HFFc6 (cell line): ENCODE results near the gene PRKG1. TPM values are rescaled to one million over a fixed set of nuclear protein-coding genes. Genes with fewer than 3 reads are reported as not detected.

Experiments
- DNase-seq: peaks from one replicate; pipeline ENCODE4 v3.0.0-alpha.2; 2018
- H3K27ac Mint-ChIP-seq: 2 replicates; pipeline ENCODE4 v1.8.0; 2020; ENCODE audit warnings: mild to moderate bottlenecking, mixed read lengths
- H3K27me3 Mint-ChIP-seq: 2 replicates; pipeline ENCODE4 v1.8.0; 2021; ENCODE audit warnings: mild to moderate bottlenecking, moderate library complexity, mixed read lengths; ENCODE audit not compliant: insufficient read depth
- H3K36me3 Mint-ChIP-seq: 2 replicates; pipeline ENCODE4 v1.8.0; 2021; ENCODE audit warnings: low read depth, mixed read lengths
- H3K4me1 Mint-ChIP-seq: 2 replicates; pipeline ENCODE4 v1.8.0; 2020; ENCODE audit warnings: low read depth, mixed read lengths
- H3K4me3 Mint-ChIP-seq: 2 replicates; pipeline ENCODE4 v1.8.0; 2020; ENCODE audit warnings: mild to moderate bottlenecking, moderate library complexity, mixed read lengths
- H3K9me3 Mint-ChIP-seq: 2 replicates; pipeline ENCODE4 v1.8.0; 2020; ENCODE audit warnings: mild to moderate bottlenecking, mixed read lengths
- total RNA-seq, 6 experiments: library from RNA; stranded (reverse); fragmentation: NEBNext Ultra II Directional; extraction: Animal tissue kit (Norgen Biotek cat#: 25700); gene quantifications; 2 replicates in 1 of 6; 3 replicates in 5 of 6; pipeline ENCODE4 v1.2.3, GENCODE V29; 2021
- TF ChIP-seq, protein P1 (sequence below): fragments of 200-600 bp; sonication (generic); IDR thresholded peaks from 2 replicates; pipeline ENCODE4 v1.5.0; 2021; ENCODE audit warnings: antibody characterized with exemption, mild to moderate bottlenecking

PRKG1 gene
- total RNA-seq, 6 experiments from 2014 or later, result 9.3 to 10.1 (median 9.8) TPM

DNA sequence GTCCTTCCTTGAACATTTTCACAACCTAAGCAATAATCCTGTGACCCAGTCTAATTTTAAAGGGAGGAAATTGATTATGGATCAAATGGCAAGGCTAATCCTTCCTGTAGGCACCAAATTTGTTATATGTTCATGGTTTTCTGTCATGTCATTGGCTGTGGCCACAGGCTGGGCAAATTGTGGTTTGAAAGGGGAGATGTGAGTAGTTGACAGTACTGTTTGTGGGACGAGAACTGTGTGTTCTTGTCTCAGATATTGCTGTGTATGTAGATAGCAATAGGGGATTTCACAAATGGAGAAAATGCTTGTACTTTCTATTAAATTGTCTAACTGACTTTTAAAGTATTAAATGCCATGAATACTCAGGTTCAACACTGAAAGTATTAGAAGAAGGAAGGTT, 8.1 kb upstream of the PRKG1 start:
- H3K27me3 Mint-ChIP-seq, result no peaks in the 10 kb centered on the region
- peaks cover 7% of the 10 kb centered on the region; the same call in 1 of the 2 replicates for H3K4me1 Mint-ChIP-seq
- TF ChIP-seq, protein P1, sequence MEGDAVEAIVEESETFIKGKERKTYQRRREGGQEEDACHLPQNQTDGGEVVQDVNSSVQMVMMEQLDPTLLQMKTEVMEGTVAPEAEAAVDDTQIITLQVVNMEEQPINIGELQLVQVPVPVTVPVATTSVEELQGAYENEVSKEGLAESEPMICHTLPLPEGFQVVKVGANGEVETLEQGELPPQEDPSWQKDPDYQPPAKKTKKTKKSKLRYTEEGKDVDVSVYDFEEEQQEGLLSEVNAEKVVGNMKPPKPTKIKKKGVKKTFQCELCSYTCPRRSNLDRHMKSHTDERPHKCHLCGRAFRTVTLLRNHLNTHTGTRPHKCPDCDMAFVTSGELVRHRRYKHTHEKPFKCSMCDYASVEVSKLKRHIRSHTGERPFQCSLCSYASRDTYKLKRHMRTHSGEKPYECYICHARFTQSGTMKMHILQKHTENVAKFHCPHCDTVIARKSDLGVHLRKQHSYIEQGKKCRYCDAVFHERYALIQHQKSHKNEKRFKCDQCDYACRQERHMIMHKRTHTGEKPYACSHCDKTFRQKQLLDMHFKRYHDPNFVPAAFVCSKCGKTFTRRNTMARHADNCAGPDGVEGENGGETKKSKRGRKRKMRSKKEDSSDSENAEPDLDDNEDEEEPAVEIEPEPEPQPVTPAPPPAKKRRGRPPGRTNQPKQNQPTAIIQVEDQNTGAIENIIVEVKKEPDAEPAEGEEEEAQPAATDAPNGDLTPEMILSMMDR, result no peak

DNA sequence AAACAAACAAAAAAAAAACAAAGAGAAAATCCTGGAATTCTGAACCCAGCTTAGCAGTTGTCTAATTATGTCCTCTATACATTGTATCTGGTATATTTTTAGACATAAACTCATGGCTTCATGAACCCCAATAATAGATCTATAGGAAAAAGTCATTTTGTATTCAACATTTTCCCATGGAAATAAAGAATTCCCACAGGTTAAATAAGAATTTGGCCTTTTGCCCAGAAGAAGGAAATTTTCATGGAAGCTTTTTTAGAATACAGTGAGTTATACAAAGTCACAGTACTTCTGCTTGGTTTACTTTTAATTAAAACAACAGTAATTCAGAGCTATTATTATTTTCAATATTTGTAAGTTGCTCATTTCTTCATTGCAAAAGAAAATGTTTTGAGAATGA, 2.1 kb upstream of the PRKG1 start:
- Mint-ChIP-seq H3K27me3 (no peaks in the 10 kb centered on the region), H3K9me3 (no peaks in the 10 kb centered on the region), H3K27ac (no peak overlapping the region), H3K4me1 (peaks cover 33% of the 10 kb centered on the region), H3K4me3 (no peak overlapping the region), H3K36me3 (no peaks in the 10 kb centered on the region)
- DNase-seq, result no peak
- TF ChIP-seq, protein P1, result no peak

More for the DNA sequence above, 8.1 kb upstream of the PRKG1 start:
- no peak overlapping the region for H3K27ac Mint-ChIP-seq
- no peaks in the 10 kb centered on the region for H3K9me3 Mint-ChIP-seq
- no peak for DNase-seq
- H3K4me3 Mint-ChIP-seq, result no peak overlapping the region
- H3K36me3 Mint-ChIP-seq, result no peaks in the 10 kb centered on the region

DNA sequence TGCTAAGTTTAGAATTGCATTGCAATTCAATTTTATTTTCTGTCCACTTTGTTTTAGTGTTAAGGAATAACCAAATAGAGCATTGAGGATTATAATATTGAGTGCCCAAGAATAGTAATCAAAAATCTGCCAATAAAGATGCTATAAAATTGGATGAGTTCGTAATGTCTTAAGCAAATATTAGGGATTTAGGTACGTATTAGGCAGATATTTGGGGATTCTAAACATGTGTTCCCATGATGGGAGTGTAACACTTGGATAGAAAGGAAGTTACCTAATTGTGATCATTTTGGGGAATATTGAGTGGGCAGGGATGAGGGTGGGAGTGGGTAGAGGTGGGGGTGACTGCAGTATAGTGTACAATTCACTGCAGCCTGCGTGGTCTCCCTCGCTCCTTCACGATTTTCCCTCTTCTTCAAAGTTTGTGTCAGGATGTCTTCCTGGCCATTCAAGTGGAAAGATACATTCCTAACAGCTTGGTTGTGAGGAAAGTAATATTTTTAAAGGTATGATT, 1.3 kb upstream of the PRKG1 start:
- Mint-ChIP-seq H3K27ac (peak overlapping the region; percentile 74; the same call in 1 of the 2 replicates), H3K4me3 (peak overlapping the region; percentile 97), H3K27me3 (no peaks in the 10 kb centered on the region), H3K9me3 (no peaks in the 10 kb centered on the region), H3K36me3 (no peaks in the 10 kb centered on the region), H3K4me1 (peaks cover 38% of the 10 kb centered on the region)
- no peak for DNase-seq
- TF ChIP-seq, protein P1, result no peak

DNA sequence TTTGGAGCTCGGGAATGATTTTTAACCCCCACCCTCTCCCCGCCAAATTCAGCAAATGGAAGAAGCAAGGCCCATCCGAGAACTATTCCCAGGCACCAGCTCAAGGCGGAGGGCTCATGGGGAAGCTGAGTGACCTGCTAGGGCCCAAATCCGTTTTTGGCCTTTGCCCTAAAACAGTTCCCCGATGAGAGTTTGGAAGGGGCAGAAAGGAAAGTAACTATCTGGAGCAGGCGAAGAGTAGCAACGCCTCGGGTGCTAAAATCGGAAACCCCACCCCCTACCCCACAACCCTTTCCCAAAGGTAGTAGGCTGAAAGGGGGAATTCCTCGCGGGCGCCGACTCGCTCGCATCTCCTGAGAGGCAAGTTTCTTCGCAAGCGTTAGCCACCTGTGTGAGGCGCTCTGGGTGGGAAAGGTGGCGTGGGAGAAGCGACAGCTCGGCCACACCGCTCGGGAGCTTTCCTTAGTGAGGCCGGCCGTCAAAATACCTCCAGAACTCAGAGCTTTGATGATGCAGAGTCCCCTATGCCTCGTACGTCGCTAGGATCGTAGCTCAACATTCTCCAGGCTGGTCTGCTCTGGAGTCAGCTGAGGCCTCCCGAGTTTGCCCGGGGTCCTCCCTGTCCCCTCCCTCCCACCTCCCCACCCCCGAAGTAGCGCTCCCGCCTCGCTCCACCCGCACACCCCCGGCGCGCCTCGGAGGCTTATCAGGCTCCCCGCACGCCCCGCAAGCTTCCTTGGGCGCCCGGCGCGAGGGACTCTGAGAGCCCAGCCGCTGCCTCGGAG, 642 bp upstream of the PRKG1 start:
- Mint-ChIP-seq H3K4me1 (peaks cover 38% of the 10 kb centered on the region), H3K9me3 (no peaks in the 10 kb centered on the region), H3K36me3 (no peaks in the 10 kb centered on the region), H3K27me3 (no peaks in the 10 kb centered on the region), H3K4me3 (peak overlapping the region; percentile 97), H3K27ac (peak overlapping the region; percentile 74)
- no peak for DNase-seq
- TF ChIP-seq, protein P1, result no peak

DNA sequence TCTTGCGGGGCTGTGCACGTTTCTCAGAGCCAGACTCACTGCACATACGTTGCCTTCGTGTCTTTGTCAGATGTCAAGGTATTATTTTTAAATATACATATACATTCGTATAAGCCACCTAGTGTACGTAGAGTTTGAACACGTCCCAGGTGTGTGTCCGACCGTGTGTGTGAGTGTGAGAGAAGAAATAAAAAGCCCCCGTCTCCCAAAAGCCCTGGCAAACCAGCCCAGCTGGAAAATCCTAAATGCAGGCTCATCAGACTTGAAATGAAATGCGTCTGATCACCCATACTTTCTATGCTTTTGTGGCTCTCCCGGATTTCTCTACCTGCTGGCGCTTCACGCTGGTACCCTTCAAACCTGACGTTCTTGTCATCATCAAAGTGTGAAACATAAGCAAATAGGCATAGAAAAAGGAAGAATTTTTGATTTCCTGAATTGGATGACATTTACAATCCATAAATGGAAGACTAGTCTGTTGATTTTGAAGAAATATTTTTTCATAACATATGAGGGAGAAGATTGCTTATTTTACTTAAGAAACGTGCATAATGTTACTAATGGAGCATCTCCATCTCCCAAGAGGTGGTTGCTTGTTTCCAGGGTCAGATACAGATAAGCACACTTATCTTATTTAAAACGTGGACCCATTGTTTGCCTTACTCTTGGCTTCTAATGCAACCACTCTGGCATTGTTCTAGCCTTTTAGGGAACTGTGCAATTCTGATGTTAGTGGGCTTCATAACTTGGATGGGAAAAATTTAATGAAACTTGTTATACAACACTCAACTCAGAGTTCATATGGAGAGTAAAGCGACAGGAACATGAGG, 971 bp downstream of the PRKG1 start:
- no peaks in the 10 kb centered on the region for H3K36me3 Mint-ChIP-seq
- DNase-seq, result no peak
- H3K9me3 Mint-ChIP-seq, result no peaks in the 10 kb centered on the region
- peak overlapping the region; percentile 74 for H3K27ac Mint-ChIP-seq
- H3K4me3 Mint-ChIP-seq, result peak overlapping the region; percentile 97
- TF ChIP-seq, protein P1, result no peak
- H3K4me1 Mint-ChIP-seq, result peaks cover 38% of the 10 kb centered on the region
- H3K27me3 Mint-ChIP-seq, result no peaks in the 10 kb centered on the region
